ENCODE results near the gene MRPS10.
"Not testable (repeated sequence)": the region's sequence is repeated elsewhere in the genome, so short reads cannot be mapped to it uniquely, and the experiment has no call there.

The MRPS10 gene

GRCh38 chr6:42199106-42199981, 18.3 kb downstream of the MRPS10 start:
- Histone ChIP-seq H3K27ac (ENCODE audit: insufficient read depth, low read length, poor library complexity, severe bottlenecking) (no peak overlapping the region), H3K27me3 (replicated peaks; ENCODE audit: control insufficient read depth, insufficient read depth, low read length, poor library complexity, severe bottlenecking) (no peaks in the 10 kb centered on the region), H3K4me1 (ENCODE audit: control insufficient read depth, insufficient read depth, low read length, poor library complexity, severe bottlenecking) (no peaks in the 10 kb centered on the region), H3K36me3 (ENCODE audit: control insufficient read depth, insufficient read depth, low read length) (peaks cover 3% of the 10 kb centered on the region), H3K9me3 (ENCODE audit: control insufficient read depth, low read length) (no peaks in the 10 kb centered on the region), H3K4me3 (ENCODE audit: insufficient read depth, low read depth, low read length, poor library complexity, severe bottlenecking) (no peak overlapping the region)
- no peak for DNase-seq

- Histone ChIP-seq H3K9me3 (ENCODE audit: control insufficient read depth, low read length) (no peaks in the 10 kb centered on the region), H3K27me3 (replicated peaks; ENCODE audit: control insufficient read depth, insufficient read depth, low read length, poor library complexity, severe bottlenecking) (no peaks in the 10 kb centered on the region), H3K36me3 (ENCODE audit: control insufficient read depth, insufficient read depth, low read length) (no peaks in the 10 kb centered on the region), H3K4me3 (ENCODE audit: insufficient read depth, low read depth, low read length, poor library complexity, severe bottlenecking) (no peak overlapping the region), H3K27ac (ENCODE audit: insufficient read depth, low read length, poor library complexity, severe bottlenecking) (no peak overlapping the region), H3K4me1 (ENCODE audit: control insufficient read depth, insufficient read depth, low read length, poor library complexity, severe bottlenecking) (no peaks in the 10 kb centered on the region)
- DNase-seq: no peak
These were observed 19.9 kb downstream of the MRPS10 start for GRCh38 chr6:42197555-42198362.

- Histone ChIP-seq H3K27ac (ENCODE audit: insufficient read depth, low read length, poor library complexity, severe bottlenecking) (no peak overlapping the region), H3K9me3 (ENCODE audit: control insufficient read depth, low read length) (no peaks in the 10 kb centered on the region), H3K36me3 (ENCODE audit: control insufficient read depth, insufficient read depth, low read length) (no peaks in the 10 kb centered on the region), H3K4me1 (ENCODE audit: control insufficient read depth, insufficient read depth, low read length, poor library complexity, severe bottlenecking) (no peaks in the 10 kb centered on the region), H3K27me3 (replicated peaks; ENCODE audit: control insufficient read depth, insufficient read depth, low read length, poor library complexity, severe bottlenecking) (no peaks in the 10 kb centered on the region), H3K4me3 (ENCODE audit: insufficient read depth, low read depth, low read length, poor library complexity, severe bottlenecking) (no peak overlapping the region)
- no peak for DNase-seq
These were observed 22.2 kb downstream of the MRPS10 start for GRCh38 chr6:42195415-42195814.

- Histone ChIP-seq H3K4me1 (ENCODE audit: control insufficient read depth, insufficient read depth, low read length, poor library complexity, severe bottlenecking) (no peaks in the 10 kb centered on the region), H3K27me3 (replicated peaks; ENCODE audit: control insufficient read depth, insufficient read depth, low read length, poor library complexity, severe bottlenecking) (no peaks in the 10 kb centered on the region), H3K4me3 (ENCODE audit: insufficient read depth, low read depth, low read length, poor library complexity, severe bottlenecking) (no peak overlapping the region), H3K36me3 (ENCODE audit: control insufficient read depth, insufficient read depth, low read length) (no peaks in the 10 kb centered on the region), H3K9me3 (ENCODE audit: control insufficient read depth, low read length) (no peaks in the 10 kb centered on the region), H3K27ac (ENCODE audit: insufficient read depth, low read length, poor library complexity, severe bottlenecking) (no peak overlapping the region)
- no peak for DNase-seq
These were observed 23.6 kb downstream of the MRPS10 start for GRCh38 chr6:42194056-42194455.

GRCh38 chr6:42193491-42193894, 24.2 kb downstream of the MRPS10 start:
- Histone ChIP-seq H3K9me3 (ENCODE audit: control insufficient read depth, low read length) (no peaks in the 10 kb centered on the region), H3K4me3 (ENCODE audit: insufficient read depth, low read depth, low read length, poor library complexity, severe bottlenecking) (no peak overlapping the region), H3K4me1 (ENCODE audit: control insufficient read depth, insufficient read depth, low read length, poor library complexity, severe bottlenecking) (no peaks in the 10 kb centered on the region), H3K36me3 (ENCODE audit: control insufficient read depth, insufficient read depth, low read length) (no peaks in the 10 kb centered on the region), H3K27me3 (replicated peaks; ENCODE audit: control insufficient read depth, insufficient read depth, low read length, poor library complexity, severe bottlenecking) (no peaks in the 10 kb centered on the region), H3K27ac (ENCODE audit: insufficient read depth, low read length, poor library complexity, severe bottlenecking) (no peak overlapping the region)
- no peak for DNase-seq

GRCh38 chr6:42192385-42192784, 25.3 kb downstream of the MRPS10 start:
- not testable (repeated sequence) for H3K4me3 ChIP-seq (ENCODE audit: insufficient read depth, low read depth, low read length, poor library complexity, severe bottlenecking); H3K27ac ChIP-seq (ENCODE audit: insufficient read depth, low read length, poor library complexity, severe bottlenecking); H3K36me3 ChIP-seq (ENCODE audit: control insufficient read depth, insufficient read depth, low read length); H3K27me3 ChIP-seq (replicated peaks; ENCODE audit: control insufficient read depth, insufficient read depth, low read length, poor library complexity, severe bottlenecking); H3K4me1 ChIP-seq (ENCODE audit: control insufficient read depth, insufficient read depth, low read length, poor library complexity, severe bottlenecking); DNase-seq; H3K9me3 ChIP-seq (ENCODE audit: control insufficient read depth, low read length)

- no peaks in the 10 kb centered on the region for H3K36me3 ChIP-seq (ENCODE audit: control insufficient read depth, insufficient read depth, low read length)
- H3K4me3 ChIP-seq (ENCODE audit: insufficient read depth, low read depth, low read length, poor library complexity, severe bottlenecking): no peak overlapping the region
- DNase-seq: no peak
- H3K27ac ChIP-seq (ENCODE audit: insufficient read depth, low read length, poor library complexity, severe bottlenecking): no peak overlapping the region
- H3K27me3 ChIP-seq (replicated peaks; ENCODE audit: control insufficient read depth, insufficient read depth, low read length, poor library complexity, severe bottlenecking): no peaks in the 10 kb centered on the region
- H3K9me3 ChIP-seq (ENCODE audit: control insufficient read depth, low read length): no peaks in the 10 kb centered on the region
- no peaks in the 10 kb centered on the region for H3K4me1 ChIP-seq (ENCODE audit: control insufficient read depth, insufficient read depth, low read length, poor library complexity, severe bottlenecking)
These were observed 27.0 kb downstream of the MRPS10 start for GRCh38 chr6:42190554-42191183.

GRCh38 chr6:42188406-42188805, 29.3 kb downstream of the MRPS10 start:
- no peaks in the 10 kb centered on the region for H3K9me3 ChIP-seq (ENCODE audit: control insufficient read depth, low read length)
- DNase-seq: no peak

GRCh38 chr6:42185597-42185996, 32.1 kb downstream of the MRPS10 start:
- no peak overlapping the region for H3K4me3 ChIP-seq (ENCODE audit: insufficient read depth, low read depth, low read length, poor library complexity, severe bottlenecking)
- H3K27ac ChIP-seq (ENCODE audit: insufficient read depth, low read length, poor library complexity, severe bottlenecking): no peak overlapping the region
- no peaks in the 10 kb centered on the region for H3K27me3 ChIP-seq (replicated peaks; ENCODE audit: control insufficient read depth, insufficient read depth, low read length, poor library complexity, severe bottlenecking)
- H3K4me1 ChIP-seq (ENCODE audit: control insufficient read depth, insufficient read depth, low read length, poor library complexity, severe bottlenecking): no peaks in the 10 kb centered on the region
- no peaks in the 10 kb centered on the region for H3K9me3 ChIP-seq (ENCODE audit: control insufficient read depth, low read length)
- no peak for DNase-seq
- H3K36me3 ChIP-seq (ENCODE audit: control insufficient read depth, insufficient read depth, low read length): no peaks in the 10 kb centered on the region

More at GRCh38 chr6:42188406-42188805, 29.3 kb downstream of the MRPS10 start:
- no peak overlapping the region for H3K4me3 ChIP-seq (ENCODE audit: insufficient read depth, low read depth, low read length, poor library complexity, severe bottlenecking)
- H3K27me3 ChIP-seq (replicated peaks; ENCODE audit: control insufficient read depth, insufficient read depth, low read length, poor library complexity, severe bottlenecking): no peaks in the 10 kb centered on the region
- H3K36me3 ChIP-seq (ENCODE audit: control insufficient read depth, insufficient read depth, low read length): no peaks in the 10 kb centered on the region
- H3K27ac ChIP-seq (ENCODE audit: insufficient read depth, low read length, poor library complexity, severe bottlenecking): no peak overlapping the region
- no peaks in the 10 kb centered on the region for H3K4me1 ChIP-seq (ENCODE audit: control insufficient read depth, insufficient read depth, low read length, poor library complexity, severe bottlenecking)

GRCh38 chr6:42184475-42184874, 33.2 kb downstream of the MRPS10 start:
- Histone ChIP-seq H3K36me3 (ENCODE audit: control insufficient read depth, insufficient read depth, low read length) (no peaks in the 10 kb centered on the region), H3K4me3 (ENCODE audit: insufficient read depth, low read depth, low read length, poor library complexity, severe bottlenecking) (no peak overlapping the region), H3K27me3 (replicated peaks; ENCODE audit: control insufficient read depth, insufficient read depth, low read length, poor library complexity, severe bottlenecking) (no peaks in the 10 kb centered on the region), H3K4me1 (ENCODE audit: control insufficient read depth, insufficient read depth, low read length, poor library complexity, severe bottlenecking) (no peaks in the 10 kb centered on the region), H3K27ac (ENCODE audit: insufficient read depth, low read length, poor library complexity, severe bottlenecking) (no peak overlapping the region), H3K9me3 (ENCODE audit: control insufficient read depth, low read length) (no peaks in the 10 kb centered on the region)
- DNase-seq: no peak

Measured in effector memory CD4-positive, alpha-beta T cell (primary cell).